Measurements from ENCODE around the gene TLE4. TPM values are rescaled to one million over a fixed set of nuclear protein-coding genes. Genes with fewer than 3 reads are reported as not detected.

Gene TLE4
- total and polyA plus RNA-seq, 2 experiments from 2014 or later = 45.8 to 72.9 TPM

GRCh38 chr9:79687131-79687447 lies 115.3 kb downstream of the TLE4 start (continued):
- TF ChIP-seq REST (IDR thresholded peaks at IDR 0.05; ENCODE audit: unreplicated experiment) = no peak
- no peak for TF ChIP-seq CTCF (conservative IDR thresholded peaks at IDR 0.05; ENCODE audit: low read depth in 2 of 2)
- TF ChIP-seq POLR2AphosphoS5 (IDR thresholded peaks at IDR 0.05; ENCODE audit: low read depth) = no peak
- TF ChIP-seq ZNF331 (CRISPR knock-in tag; IDR thresholded peaks at IDR 0.05; ENCODE audit: low read depth) = no peak
- no peak for TF ChIP-seq EZH2 (IDR thresholded peaks at IDR 0.05; ENCODE audit: low read depth, unreplicated experiment)

- Histone ChIP-seq H3K4me1 (ENCODE audit: insufficient read depth) (peaks cover 26% of the 10 kb centered on the region), H4K20me1 (replicated peaks; ENCODE audit: insufficient read depth) (no peaks in the 10 kb centered on the region; the same call in 1 of the 2 replicates), H3K79me2 (replicated peaks; ENCODE audit: insufficient read depth) (peaks cover 3% of the 10 kb centered on the region; the same call in 1 of the 2 replicates), H3K4me3 (no peak overlapping the region), H3K27me3 (ENCODE audit: insufficient read depth) (no peaks in the 10 kb centered on the region), H3K9me2 (ENCODE audit: insufficient read depth) (no peaks in the 10 kb centered on the region; the same call in 1 of the 2 replicates), H3K36me3 (ENCODE audit: insufficient read depth) (no peaks in the 10 kb centered on the region), H2AFZ (no peak overlapping the region), H3K4me2 (no peak overlapping the region), H3K27ac (ENCODE audit: low read depth) (no peak overlapping the region), H3F3A (replicated peaks; ENCODE audit: low read depth) (no peaks in the 10 kb centered on the region)
- H3K4me1 Mint-ChIP-seq = peaks cover 31% of the 10 kb centered on the region
- no peak overlapping the region for H3K4me3 Mint-ChIP-seq
- no peak for ATAC-seq
- peaks cover 9% of the 10 kb centered on the region; the same call in 2 of the 3 replicates for H3K36me3 Mint-ChIP-seq (ENCODE audit: low read depth)
- no peak overlapping the region for H3K27ac Mint-ChIP-seq
- H3K9me3 Mint-ChIP-seq = no peaks in the 10 kb centered on the region
- H3K27me3 Mint-ChIP-seq (ENCODE audit: insufficient read depth, low read depth, poor library complexity) = peaks cover 6% of the 10 kb centered on the region
- no peak for DNase-seq (ENCODE audit: low spot score)
- TF ChIP-seq ZNF462 (CRISPR knock-in tag; IDR thresholded peaks at IDR 0.05) = no peak
- TF ChIP-seq REST (IDR thresholded peaks at IDR 0.05; ENCODE audit: unreplicated experiment) = no peak
- TF ChIP-seq EZH2 (IDR thresholded peaks at IDR 0.05; ENCODE audit: low read depth, unreplicated experiment) = no peak
- TF ChIP-seq JUNB (IDR thresholded peaks at IDR 0.05; ENCODE audit: unreplicated experiment) = no peak
- no peak for TF ChIP-seq EZH2phosphoT487 (IDR thresholded peaks at IDR 0.05; ENCODE audit: unreplicated experiment)
- TF ChIP-seq ZNF331 (CRISPR knock-in tag; IDR thresholded peaks at IDR 0.05; ENCODE audit: low read depth) = no peak
- TF ChIP-seq NANOG (IDR thresholded peaks at IDR 0.05; ENCODE audit: borderline replicate concordance) = no peak
- TF ChIP-seq STAT1 (IDR thresholded peaks at IDR 0.05; ENCODE audit: unreplicated experiment) = no peak
These were observed 116.6 kb downstream of the TLE4 start for GRCh38 chr9:79688363-79688762.

Measured in GM23338 (cell line).